ENCODE measurements around the gene PLXNB1. TPM values are rescaled to one million over a fixed set of nuclear protein-coding genes. Genes with fewer than 3 reads are reported as not detected.

The PLXNB1 gene
- total and polyA plus RNA-seq, 2 of the 13 experiments (the other 11 are each of a cell fraction or from before 2014, with no cell fraction given): 86.0 to 143 TPM

DNA sequence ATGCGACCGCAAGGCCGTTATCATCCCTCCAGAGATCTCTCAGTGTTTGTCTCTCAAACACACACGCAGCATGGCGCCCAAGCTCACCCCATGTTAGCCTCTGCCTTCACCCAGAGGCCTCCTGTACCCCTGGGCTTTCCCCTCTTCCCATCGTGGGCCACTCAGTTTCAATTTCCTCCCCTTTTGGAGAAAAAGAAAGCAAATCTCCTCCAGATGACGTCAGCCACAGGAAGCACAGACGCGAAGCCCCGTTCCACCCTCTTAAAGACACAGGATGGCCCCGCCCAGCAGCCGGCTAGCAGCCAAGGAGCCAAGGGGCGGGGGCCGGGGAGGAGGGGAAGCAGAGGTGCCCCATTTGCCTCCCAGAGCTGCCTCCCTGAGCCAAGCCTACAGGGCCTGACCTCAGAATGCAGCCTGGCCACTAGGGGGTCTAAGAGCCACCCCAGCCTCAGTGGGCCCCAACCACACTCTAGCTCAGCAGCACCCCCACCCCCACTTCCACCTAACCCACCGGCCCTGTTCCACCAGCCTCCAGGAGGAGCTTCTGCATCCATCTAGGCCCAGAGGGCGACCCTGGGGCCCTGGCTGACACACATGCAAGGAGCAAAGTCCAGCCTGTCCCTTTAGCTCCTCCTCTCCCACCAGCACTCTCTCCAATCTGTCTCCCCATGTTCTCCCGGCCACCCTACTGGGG, 43.2 kb upstream of the PLXNB1 start (continued):
- TF ChIP-seq ZNF430 (CRISPR knock-in tag; IDR thresholded peaks at IDR 0.05) (0 out of 2 replicates have a peak, but pooled peaks have one; percentile 68), RCOR2 (CRISPR knock-in tag; IDR thresholded peaks at IDR 0.05) (peak; percentile 31; the same call in 1 of the 2 replicates), PHF21A (CRISPR knock-in tag; IDR thresholded peaks at IDR 0.05) (peak; percentile 69), ZNF615 (CRISPR knock-in tag; IDR thresholded peaks at IDR 0.05; ENCODE audit: borderline replicate concordance) (no peak), EHMT2 (IDR thresholded peaks at IDR 0.05; ENCODE audit: borderline replicate concordance, low read depth, low read length) (no peak), STAT5B (CRISPR knock-in tag; IDR thresholded peaks at IDR 0.05) (0 out of 2 replicates have a peak, but pooled peaks have one; percentile 17), ZNF839 (CRISPR knock-in tag; IDR thresholded peaks at IDR 0.05; ENCODE audit: borderline replicate concordance) (peak; percentile 65; the same call in 1 of the 2 replicates), ZNF747 (CRISPR knock-in tag; IDR thresholded peaks at IDR 0.05; ENCODE audit: borderline replicate concordance) (peak; percentile 90), ZBTB7A (CRISPR knock-in tag; IDR thresholded peaks at IDR 0.05) (peak; percentile 84; the same call in 1 of the 2 replicates), ZNF816 (CRISPR knock-in tag; IDR thresholded peaks at IDR 0.05; ENCODE audit: borderline replicate concordance) (0 out of 2 replicates have a peak, but pooled peaks have one; percentile 18), KDM3A (CRISPR knock-in tag; IDR thresholded peaks at IDR 0.05; ENCODE audit: low read depth) (peak; percentile 68; the same call in 1 of the 2 replicates), YY1 (IDR thresholded peaks at IDR 0.05; ENCODE audit: insufficient read depth, insufficient replicate concordance, low read depth, low read length) (peak; percentile 66), ZKSCAN5 (CRISPR knock-in tag; IDR thresholded peaks at IDR 0.05) (no peak), CREB1 (IDR thresholded peaks at IDR 0.05) (peak; percentile 89), CREB1 (CRISPR knock-in tag; IDR thresholded peaks at IDR 0.05) (peak; percentile 90), ZNF296 (CRISPR knock-in tag; conservative IDR thresholded peaks at IDR 0.05) (0 out of 2 replicates have a peak, but pooled peaks have one; percentile 31), NR2F6 (IDR thresholded peaks at IDR 0.05) (peak; percentile 73), NR2F6 (CRISPR knock-in tag; IDR thresholded peaks at IDR 0.05) (peak; percentile 71; the same call in 1 of the 2 replicates), SP140L (CRISPR knock-in tag; IDR thresholded peaks at IDR 0.05; ENCODE audit: borderline replicate concordance) (no peak; the same call in 1 of the 2 replicates), AGO1 (IDR thresholded peaks at IDR 0.05; ENCODE audit: low read depth, low read length, poor library complexity, severe bottlenecking) (no peak), ATF7-NPFF (CRISPR knock-in tag; IDR thresholded peaks at IDR 0.05; ENCODE audit: low read depth) (no peak), ZNF343 (CRISPR knock-in tag; IDR thresholded peaks at IDR 0.05) (0 out of 2 replicates have a peak, but pooled peaks have one; percentile 8), DMAP1 (CRISPR knock-in tag; IDR thresholded peaks at IDR 0.05) (peak; percentile 93; the same call in 1 of the 2 replicates), RXRB (CRISPR knock-in tag; IDR thresholded peaks at IDR 0.05; ENCODE audit: borderline replicate concordance) (peak; percentile 60; the same call in 1 of the 2 replicates), FOXP1 (IDR thresholded peaks at IDR 0.05) (no peak), FOXP1 (CRISPR knock-in tag; IDR thresholded peaks at IDR 0.05) (0 out of 2 replicates have a peak, but pooled peaks have one; percentile 3), ZBTB7B (CRISPR knock-in tag; IDR thresholded peaks at IDR 0.05) (peak; percentile 86; the same call in 1 of the 2 replicates), RBFOX2 (IDR thresholded peaks at IDR 0.05; ENCODE audit: low read depth, low read length) (peak; percentile 70), CAMTA2 (CRISPR knock-in tag; IDR thresholded peaks at IDR 0.05; ENCODE audit: borderline replicate concordance) (no peak; the same call in 1 of the 2 replicates), RELA (CRISPR knock-in tag; IDR thresholded peaks at IDR 0.05) (peak; percentile 38; the same call in 1 of the 2 replicates), ZNF607 (CRISPR knock-in tag; IDR thresholded peaks at IDR 0.05; ENCODE audit: borderline replicate concordance) (peak; percentile 77; the same call in 1 of the 2 replicates), KDM5B (CRISPR knock-in tag; IDR thresholded peaks at IDR 0.05; ENCODE audit: borderline replicate concordance) (peak; percentile 70; the same call in 1 of the 2 replicates)
- TF ChIP-seq, protein P1, sequence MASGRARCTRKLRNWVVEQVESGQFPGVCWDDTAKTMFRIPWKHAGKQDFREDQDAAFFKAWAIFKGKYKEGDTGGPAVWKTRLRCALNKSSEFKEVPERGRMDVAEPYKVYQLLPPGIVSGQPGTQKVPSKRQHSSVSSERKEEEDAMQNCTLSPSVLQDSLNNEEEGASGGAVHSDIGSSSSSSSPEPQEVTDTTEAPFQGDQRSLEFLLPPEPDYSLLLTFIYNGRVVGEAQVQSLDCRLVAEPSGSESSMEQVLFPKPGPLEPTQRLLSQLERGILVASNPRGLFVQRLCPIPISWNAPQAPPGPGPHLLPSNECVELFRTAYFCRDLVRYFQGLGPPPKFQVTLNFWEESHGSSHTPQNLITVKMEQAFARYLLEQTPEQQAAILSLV (CRISPR knock-in tag; IDR thresholded peaks at IDR 0.05; ENCODE audit: borderline replicate concordance): peak; percentile 93; the same call in 1 of the 2 replicates

All from HepG2 (cell line).